ENCODE data around the gene PKN2.

PKN2 gene

DNA sequence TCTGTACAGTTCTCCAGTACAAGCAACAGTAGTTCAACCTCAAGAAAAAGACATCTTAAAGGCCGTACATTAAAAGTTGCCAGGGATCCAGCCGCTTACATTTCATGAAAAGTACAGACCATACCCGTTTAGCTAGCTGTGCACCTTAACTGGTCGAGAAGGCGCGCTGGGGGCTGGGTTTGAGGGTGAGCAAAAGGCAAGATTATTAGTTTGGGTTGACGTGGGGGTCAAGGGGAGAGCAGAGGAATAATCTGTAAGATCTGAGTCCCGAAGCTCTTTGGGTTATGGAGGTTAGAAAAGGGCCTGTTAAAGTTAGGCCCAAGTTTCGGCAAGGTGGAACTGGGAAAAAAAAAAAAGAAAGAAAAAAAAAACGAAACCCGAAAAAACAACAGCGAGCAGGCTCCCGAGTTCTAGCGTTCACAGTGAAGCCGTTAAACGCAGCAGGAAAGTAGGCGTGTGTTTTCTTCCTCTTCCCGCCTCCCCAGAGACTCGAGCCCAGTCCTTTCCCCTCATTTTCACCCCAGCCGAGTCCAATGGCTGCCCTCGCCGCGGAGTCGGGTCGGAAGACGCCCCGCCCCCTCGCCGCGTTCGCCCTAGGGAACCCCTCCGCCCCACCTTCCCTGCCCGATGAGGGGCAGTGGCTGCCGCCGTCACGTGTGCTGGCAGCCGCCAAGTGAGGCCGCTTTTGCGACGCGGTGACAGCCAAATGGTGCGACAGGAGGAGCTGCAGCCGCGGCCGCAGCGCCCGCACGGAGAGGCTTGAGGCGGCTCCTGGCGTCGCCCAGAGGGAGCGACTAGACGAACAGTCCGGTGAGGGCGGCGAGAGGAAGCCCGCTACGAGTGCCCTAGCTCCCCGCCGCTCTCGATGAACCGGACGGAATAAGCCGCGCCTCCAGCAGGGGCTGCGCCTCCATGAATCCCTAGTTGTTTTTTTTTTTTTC lies at the start of gene PKN2:
Gene PKN2, plus strand, starts transcription at position 733 of the 941 bp plus-strand sequence. CDS start 308 bp downstream, outside the sequence.
- DNase-seq (ENCODE audit: low read depth in 2 of 2, low spot score in 1 of 2): peak; percentile 88 to 94

DNA sequence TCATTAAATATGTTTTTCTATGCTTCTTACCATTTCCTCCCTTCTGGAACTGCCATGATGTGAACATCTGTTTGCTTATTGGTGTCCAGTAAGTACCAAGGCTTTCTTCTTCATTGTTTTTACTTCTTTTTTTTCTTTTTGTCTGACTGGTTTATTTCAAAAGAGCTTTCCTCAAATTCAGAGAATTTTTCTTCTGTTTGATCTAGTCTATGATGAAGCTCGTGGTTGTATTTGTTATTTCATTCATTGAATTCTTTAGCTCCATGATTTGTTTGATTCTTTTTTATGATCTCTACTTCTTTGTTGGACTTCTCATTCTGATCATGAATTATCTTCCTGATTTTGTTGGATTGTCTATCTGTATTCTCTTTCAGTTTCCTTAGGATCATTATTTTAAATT lies 49.5 kb upstream of the PKN2 start:
- DNase-seq (ENCODE audit: low read depth in 2 of 2, low spot score in 1 of 2): no peak

DNA sequence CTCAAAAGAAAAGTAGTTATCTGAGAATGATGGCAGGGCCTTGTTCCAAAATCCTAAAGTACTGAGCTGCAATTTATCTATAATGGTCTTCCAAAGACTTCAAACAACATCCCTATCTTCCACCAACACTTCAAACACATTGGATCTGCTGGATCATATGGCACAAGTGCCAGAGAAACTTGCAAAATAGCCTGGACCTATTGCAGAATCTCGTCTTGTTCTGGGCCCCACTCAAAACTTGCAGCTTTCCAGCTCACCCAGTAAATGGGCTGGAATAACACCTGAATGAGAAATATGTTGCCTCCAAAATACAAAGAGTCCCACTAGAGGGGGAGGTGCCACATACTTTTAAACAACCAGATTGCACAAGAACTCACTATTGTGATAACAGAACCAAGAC lies 44.0 kb upstream of the PKN2 start:
- DNase-seq (ENCODE audit: low read depth in 2 of 2, low spot score in 1 of 2): no peak

DNA sequence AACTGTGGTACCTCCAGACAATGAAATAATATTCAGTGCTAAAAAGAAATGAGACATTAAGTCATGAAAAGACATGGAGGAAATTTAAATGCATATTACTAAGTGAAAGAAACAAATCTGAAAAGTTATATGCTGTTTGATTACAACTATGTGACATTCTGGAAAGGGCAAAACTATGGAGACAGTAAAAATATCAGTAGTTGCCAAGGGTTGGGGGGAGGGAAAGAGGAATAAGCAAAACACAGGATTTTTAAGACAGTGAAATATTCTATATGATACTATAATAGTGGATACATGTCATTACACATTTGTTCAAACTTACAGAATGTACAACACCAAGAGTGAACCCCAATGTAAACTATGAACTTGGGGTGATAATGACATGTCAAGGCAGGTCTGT lies 38.2 kb upstream of the PKN2 start:
- DNase-seq (ENCODE audit: low read depth in 2 of 2, low spot score in 1 of 2): no peak

DNA sequence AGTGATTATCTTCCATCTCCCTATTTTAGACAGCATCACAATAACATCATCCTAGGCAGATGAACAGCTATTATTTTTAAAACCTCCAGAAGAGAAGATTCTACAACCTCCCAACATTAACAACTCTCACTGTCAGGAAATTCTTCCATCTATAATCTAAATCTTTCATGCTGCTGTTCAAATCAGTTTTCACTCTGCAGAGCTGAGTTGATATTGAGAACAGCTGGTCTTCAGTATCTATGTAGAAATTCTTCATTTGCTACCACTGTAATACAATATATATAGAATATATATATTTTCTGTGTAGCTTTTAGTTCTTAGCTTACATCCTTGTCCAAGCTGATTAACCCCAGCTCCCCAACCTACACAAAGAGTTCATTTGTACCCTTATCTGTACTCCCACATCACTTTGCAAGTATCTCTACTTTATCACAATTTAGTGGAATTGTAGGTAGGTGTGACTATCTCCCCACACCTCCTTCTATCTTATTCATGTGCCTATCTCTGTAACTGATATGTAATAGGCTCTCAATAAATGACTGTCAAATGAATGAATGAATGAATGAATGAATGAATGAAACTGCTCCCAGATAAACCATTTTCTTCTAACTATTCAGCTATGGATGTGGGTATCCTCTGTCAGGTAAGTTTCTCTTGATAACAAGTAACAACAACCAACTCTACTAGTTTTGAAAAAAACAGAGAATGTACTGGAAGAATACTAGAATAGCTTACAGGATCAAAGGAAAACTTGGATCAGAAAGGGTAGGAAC lies 37.4 kb upstream of the PKN2 start:
- no peak for DNase-seq (ENCODE audit: low read depth in 2 of 2, low spot score in 1 of 2)

DNA sequence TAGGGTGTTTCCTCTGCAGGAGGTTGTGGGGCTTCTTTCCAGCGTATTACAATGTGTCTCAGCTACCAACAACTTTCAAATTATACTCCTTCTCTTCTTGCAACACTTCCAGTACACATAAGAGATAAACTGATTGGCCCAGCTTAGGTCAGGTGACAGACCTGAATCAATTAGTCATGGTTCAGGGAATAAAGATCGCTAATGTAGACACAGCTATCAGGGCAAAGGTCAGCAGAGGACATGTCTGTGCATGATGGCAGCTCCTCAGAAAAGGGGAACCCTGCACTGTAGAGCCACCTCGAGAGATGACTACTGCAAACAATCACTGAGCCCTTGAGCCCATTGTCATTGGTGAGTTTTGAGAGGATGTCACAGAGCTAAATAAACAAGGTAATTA lies 36.8 kb upstream of the PKN2 start:
- DNase-seq (ENCODE audit: low read depth in 2 of 2, low spot score in 1 of 2): no peak

DNA sequence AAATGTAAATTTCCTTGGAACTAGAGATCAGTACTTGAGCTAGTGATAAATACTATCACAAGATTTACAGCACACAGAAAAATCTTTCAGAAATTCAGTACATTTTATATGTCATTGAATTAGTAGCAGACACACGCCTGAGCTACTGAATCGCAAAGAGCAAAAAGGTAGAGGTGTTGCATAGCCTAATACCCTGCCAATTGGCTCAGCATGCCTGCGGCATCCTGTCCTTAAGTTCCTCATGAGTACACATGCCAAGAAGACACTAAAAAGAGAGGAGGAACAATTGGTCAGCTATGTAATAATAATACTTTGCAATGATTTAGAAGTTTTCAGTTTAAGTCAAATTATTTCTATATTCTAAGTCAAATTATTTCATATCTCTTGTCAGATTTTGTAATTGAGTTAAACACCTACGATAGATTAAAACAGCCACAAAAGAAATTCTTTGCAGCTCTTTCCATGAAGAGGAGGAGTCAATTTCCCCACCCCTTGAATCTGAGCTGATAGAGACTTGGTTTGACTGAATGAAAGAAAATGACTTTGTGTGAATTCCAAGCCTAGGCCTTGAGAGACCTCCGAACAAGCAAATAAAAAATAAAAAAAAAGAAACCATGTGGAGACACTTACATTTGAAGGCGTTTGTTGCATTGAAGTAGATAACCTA lies 36.2 kb upstream of the PKN2 start:
- DNase-seq (ENCODE audit: low read depth in 2 of 2, low spot score in 1 of 2): no peak

DNA sequence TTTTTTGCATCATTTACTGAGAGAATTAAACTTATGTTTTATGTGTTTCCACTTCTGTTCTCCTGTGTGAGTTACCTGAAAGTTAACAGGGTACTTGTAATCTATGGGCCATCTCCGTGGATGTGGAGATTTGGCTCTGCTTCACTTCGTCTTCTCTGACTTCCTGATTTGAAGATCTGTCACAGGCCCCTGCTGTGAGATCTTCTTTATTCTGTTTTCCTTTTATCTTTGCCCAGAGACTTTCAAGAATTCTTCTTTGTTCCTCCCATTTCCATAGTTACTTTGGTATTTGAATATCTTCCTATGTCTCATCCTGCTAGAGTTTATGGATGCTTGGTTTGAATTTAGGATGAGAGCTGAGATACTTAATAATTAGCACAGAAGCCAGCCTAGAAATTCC lies 35.4 kb upstream of the PKN2 start:
- DNase-seq (ENCODE audit: low read depth in 2 of 2, low spot score in 1 of 2): no peak

DNA sequence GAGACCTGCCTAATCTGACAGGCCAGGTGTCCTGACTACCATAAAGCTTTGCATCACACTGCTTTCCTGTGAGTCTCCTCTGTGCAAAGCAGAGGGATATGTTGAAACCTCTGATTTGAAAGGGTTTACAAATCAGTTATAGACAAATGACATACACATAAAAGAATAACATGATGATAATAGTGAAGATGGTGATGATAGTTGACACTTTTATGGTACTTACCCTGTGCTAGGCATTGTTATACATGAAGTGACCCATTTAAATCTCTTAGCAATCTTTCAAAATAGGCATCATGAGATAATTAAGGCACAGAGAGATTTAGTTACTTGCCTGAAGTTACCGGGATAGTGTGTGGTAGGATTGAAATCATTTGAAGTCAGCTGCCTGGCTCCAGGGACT lies 34.1 kb upstream of the PKN2 start:
- DNase-seq (ENCODE audit: low read depth in 2 of 2, low spot score in 1 of 2): no peak

DNA sequence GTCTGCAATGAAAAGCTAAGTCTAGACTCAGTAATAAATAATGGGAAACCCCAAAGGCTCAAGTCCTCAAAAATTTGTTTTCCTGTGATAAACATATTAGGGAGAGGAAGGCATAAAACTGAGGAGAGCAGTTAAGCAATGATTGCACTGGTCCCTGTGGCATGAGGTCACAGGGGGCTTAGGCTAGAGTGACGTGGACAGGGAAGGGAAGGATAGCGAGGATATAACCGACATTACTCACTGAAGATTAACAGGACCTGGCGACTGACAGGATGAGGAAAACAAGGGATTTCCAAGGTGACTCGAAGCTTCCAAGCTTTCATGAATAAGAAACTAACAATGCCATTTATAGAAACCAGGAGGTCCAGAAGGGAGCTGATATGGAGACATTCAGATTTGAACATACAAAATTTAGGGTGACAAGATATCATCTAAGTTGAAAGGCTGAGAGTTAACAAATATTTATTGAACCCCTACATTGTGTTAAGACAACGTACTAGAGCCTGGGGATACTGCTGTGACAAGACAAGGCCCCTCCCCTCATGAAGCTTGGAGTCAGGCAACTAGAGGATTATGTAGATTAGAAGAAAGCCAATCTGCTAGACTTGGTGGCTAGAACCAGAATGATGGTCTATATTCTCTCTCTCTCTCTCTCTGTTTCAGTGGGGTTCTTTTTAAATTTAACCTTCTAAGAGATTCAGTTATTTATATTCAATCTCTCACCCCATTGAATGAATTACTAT lies 33.2 kb upstream of the PKN2 start:
- DNase-seq (ENCODE audit: low read depth in 2 of 2, low spot score in 1 of 2): no peak

DNA sequence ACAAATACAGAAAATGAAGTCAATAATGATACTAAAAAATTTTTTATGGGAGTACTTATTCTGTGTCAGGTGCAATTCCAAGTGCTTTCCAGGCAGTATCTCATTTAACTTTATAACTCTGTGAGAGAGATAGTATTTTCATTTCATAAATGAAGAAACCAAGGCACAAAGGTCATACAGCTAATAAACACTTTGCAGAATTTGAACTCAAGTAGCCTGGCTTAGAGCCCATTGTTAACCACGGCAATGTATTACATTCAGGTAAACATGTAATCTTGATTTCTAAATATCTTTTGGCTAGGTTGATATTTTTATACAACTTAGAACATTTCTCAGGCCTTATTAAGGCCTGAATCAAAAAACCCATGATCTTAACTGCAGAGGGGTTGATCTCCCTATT lies 28.9 kb upstream of the PKN2 start:
- no peak for DNase-seq (ENCODE audit: low read depth in 2 of 2, low spot score in 1 of 2)

DNA sequence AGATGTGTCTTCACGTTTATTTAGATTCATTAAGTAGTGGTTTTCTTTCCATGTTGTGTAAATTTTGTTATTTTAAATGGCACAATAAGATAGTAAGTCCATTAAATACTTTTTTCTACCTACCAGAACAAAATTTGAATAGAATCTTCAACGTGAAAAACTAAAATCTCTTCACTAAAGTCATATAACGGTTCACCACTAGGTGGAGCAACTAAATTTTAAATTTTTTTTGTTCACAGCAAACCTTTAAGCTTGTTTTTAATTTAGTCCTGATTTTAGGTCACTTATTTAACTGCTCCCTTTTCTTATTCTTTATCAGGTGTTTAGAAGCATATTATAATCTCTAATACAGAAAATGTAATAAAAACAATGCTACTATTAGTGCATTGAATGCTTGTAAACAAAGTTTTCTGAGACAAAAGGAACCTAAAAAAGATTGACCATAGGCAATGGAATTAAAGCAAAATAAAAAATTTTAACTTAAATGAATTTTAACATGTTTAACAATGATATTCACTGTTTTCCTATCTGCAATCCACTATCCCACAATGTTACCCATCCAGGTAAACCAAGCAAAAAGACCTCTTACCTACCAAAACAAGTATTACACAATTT lies 28.3 kb upstream of the PKN2 start:
- DNase-seq (ENCODE audit: low read depth in 2 of 2, low spot score in 1 of 2): no peak

DNA sequence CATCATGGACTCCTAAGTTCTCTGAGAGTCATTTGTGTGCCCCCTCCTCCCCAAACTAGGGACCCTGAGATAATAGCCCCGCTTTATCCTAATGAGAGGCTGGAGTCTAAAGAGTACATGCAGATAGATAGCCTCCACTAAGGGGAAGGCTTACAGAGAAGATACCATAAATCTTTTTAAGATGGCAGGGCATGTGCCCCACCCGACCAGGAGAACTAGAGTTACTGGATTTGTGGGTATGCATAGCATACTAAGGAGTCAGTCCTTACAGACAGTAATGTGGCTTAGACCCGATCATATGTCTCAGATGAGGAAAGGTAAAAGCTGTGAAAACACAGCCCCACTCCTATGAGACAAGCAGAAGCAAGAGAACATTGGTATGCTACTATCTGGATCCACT lies 25.7 kb upstream of the PKN2 start:
- no peak for DNase-seq (ENCODE audit: low read depth in 2 of 2, low spot score in 1 of 2)

DNA sequence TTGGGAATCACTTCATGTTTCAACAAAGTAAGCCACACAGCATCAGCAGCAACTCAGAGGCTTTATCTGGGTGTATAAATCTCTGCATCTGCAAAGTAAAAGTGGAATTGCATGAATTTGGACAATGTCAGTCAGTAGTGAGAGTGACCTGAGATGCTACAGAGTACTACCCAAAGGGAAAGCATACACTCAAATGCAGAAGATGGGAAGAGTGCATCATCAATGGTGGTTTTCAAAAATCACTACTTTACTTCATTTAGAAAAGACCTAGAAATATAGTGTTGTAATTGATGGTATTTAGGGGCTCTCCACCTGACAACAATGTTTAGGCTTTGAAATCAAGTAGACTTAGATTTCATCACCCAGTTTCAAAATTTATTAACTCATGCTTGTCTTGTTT lies 24.5 kb upstream of the PKN2 start:
- DNase-seq (ENCODE audit: low read depth in 2 of 2, low spot score in 1 of 2): no peak

DNA sequence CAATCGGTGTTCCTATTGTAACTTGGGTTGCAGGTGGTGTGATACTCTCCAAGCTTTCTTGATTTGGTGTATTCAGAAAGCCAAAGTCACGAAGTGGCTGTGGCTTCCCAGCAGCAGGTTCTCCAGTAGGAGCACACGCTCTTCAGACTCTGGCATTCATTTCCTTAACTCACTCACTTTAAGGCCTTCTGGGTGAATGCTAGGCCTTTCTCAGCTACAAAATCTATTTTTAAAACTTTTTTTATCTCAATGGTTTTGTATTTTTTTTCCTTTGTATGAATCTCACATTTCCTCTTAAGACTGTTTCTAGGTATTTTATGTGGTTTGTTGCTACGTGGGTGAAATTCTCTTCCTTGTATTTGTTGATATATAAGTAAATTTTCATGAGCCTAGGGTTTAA lies 22.9 kb upstream of the PKN2 start:
- no peak for DNase-seq (ENCODE audit: low read depth in 2 of 2, low spot score in 1 of 2)

DNA sequence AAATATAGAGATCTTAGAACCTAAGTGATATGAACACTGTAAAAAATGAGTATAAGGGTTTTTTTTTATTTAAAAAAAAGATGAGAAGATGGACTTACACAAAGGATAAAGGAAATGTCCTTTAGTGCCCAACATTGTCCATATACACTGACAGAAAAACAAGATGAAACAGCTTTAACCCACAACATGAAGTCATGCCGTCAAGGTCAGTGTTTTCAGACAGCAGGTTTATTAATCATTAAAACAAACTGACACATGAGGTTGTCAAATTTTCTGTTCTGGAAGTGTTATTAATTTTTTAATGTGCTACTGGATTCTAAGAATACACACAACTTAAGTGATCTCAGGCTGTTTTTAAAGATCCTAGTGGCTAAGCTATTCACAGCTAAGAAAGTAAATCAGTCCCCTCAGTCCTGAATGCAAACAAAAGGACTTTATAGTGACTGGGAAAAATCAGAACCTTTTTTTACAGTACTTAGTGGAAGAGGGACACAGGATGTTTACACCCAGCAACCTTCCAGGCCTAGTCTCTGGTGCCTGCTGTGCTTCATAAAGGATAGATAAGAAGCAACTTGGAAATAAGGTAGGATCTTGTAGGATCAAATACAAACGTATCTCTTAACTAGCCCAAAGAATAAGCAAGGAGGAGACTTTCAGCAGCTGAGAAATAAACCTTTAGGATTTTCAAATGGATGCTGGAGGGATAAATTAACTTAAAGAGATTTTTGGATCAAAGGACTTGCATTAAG lies 21.9 kb upstream of the PKN2 start:
- no peak for DNase-seq (ENCODE audit: low read depth in 2 of 2, low spot score in 1 of 2)

DNA sequence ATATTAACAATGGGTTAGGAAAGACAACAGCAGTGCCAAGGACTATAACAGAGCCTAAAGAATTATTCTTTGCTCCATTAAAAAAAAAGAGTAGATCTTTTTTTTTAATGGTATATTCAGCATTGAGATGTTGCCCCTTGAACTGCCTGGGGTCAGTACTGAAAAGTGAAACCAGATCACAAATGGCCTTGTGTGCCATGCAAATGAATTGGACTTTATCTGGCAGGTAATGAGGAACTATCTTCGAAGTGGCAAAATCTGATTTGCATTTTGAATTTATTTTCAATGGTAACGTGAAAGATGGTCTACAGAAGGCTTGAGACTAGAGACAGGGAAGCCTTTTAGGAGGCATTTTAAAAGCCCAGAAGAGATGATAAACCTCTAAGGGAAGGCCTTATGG lies 21.4 kb upstream of the PKN2 start:
- no peak for DNase-seq (ENCODE audit: low read depth in 2 of 2, low spot score in 1 of 2)

DNA sequence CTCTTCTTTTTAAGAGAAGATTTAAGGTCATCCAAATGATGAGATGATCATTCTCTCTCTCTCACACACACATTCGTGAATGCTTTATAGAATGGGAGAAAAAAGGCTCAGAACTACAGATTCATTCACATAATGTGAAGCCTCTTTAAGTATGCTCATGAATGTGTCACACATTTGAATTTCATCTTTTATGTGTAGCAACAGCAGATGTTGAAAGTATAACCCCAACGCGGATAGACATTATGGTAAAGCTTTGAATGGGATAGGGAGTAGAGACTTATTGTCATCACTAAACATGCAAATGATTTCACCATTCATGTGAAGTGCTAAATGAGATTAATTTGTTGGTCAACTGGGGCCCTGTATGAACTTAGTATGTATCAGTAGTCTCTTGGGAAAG lies 15.7 kb upstream of the PKN2 start:
- DNase-seq (ENCODE audit: low read depth in 2 of 2, low spot score in 1 of 2): no peak

DNA sequence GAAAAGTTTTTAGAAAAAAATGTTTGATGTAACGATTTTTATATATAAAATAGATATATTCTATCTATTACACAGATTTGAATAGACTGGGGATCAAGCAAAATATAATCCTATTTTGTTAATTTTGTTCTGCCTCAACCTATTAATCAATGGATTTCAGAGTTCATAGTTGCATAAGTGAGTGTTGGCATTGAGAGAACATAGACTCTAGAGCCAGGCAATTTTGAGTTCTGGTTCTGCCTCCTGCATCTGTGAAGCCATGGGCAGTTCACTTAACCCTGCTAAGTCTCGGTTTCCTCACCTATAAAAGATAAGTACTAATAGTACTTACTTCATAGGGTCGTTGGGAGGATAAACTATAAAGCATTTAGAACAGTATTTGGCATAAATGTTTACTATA lies 13.6 kb upstream of the PKN2 start:
- no peak for DNase-seq (ENCODE audit: low read depth in 2 of 2, low spot score in 1 of 2)

DNA sequence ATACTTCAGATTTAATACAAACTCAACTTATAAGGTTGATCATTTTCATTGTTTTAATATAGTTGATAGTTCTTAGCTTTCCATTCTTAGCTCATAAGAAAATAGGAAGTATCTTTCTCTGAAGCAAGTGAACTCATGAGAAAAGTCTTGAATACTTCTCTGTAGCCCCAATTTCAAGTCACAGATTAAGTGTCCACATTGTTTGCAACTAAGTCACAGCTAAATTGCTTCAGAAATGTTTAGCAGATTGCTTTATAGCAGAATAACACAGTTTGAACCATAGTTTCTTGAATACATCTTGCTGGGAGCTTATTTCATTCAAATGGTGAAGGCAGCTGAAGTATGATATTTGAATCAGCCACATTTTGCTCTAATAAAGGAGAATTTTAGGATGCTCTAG lies 10.6 kb upstream of the PKN2 start:
- DNase-seq (ENCODE audit: low read depth in 2 of 2, low spot score in 1 of 2): no peak

All from stimulated activated CD8-positive, alpha-beta memory T cell treated with anti-CD3 and anti-CD28 coated beads, Interleukin-4, amount 100 ng/mL, for 4 hours (primary cell).